ENCODE data around the gene GNB5.
A peak's percentile ranks its signal among the peaks of the same experiment; 100 is the strongest.

GNB5 gene

GRCh38 chr15:52139599-52140462 is 51.4 kb downstream of the GNB5 start:
- peak; percentile 72 for DNase-seq

DNA sequence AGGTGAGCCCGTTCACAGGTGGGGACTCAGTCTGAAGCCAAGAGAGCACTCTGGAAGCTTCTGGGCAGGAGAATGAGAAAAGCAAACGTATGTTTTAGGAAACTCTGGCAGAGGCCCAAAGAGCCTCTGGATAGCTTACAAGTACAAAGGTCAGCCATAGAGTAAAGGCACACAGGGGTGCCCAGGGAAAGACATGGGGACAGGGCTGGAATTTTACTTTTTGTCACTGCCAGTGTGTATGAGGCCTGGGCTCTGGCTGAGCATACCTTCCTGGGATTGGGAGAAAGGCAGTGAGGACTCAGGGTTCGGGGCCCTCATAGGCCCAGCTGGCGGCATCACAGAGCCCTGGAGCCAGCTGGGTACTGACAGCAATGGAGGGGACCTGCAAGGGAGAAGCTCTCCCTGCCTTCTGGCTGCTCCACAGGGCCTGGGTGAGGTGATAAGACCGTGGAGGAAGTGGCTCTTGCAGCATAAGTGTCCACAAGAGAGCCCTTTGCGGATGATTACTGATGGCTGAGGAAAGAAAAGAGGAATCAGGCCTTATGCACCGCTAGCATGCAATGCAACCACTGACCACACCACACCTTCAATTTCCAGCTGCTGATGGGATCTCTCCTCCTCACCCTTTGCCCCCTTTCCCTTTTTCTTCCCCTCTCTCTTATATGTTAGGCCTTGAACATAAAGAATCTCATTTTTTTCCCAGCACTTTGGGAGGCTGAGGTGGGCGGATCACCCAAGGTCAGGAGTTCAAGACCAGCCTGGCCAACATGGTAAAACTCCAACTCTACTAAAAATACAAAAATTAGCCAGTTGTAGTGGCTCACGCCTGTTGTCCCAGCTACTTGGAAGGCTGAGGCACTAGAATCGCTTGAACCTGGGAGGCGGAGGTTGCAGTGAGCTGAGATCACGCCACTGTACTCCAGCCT is 53.5 kb downstream of the GNB5 start:
- no peak for DNase-seq

DNA sequence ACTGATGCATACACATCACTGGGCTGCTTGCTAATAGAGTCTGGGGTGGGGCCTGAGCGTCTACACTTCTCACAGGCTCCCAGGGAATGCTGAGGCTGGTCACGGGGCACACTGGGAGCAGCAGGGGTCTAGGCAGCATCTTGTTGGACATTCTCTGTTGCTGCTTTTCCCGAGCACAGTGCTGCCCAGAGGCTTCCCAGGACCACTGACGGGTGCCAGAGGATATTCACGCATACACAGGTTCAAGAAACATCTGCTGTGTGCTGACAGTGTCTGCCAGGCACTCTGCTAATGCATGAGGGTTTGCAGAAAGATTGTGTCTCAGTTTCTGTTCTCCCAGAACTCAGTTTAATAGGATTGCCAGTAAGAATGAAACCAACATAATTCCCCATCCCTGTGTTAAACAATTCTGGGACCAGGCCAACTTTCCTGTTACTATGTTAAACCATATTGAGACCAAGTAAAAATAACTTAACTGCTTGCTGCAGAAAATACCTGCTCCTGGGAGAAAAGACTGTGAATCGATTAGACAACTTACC is 54.7 kb downstream of the GNB5 start:
- peak; percentile 30 for DNase-seq

GRCh38 chr15:52134502-52135144 is 56.6 kb downstream of the GNB5 start:
- no peak for DNase-seq

- DNase-seq, result no peak
Measured at GRCh38 chr15:52133510-52134220, 57.5 kb downstream of the GNB5 start.

DNA sequence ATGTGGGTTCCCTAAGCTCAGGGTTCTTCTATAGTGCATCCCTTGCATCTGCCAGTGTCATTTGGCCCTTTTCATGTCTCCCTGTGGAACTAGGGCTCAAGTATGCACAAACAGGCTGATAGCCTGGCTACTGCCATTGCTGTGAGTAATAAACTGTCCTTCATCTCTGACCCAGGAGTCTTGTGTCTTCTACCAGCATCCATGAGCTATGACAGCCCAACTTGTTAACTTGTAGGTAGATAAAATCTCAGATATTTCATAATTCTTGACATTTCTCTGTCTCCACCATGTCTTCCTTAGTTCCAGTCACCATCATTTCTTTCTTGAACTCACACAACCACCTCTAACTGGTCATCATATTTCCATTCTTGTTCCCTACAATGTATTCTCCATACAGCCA is 59.1 kb downstream of the GNB5 start:
- no peak for DNase-seq

- no peak for DNase-seq
Measured at GRCh38 chr15:52128568-52128967, 62.6 kb downstream of the GNB5 start.

- no peak for DNase-seq
Measured at GRCh38 chr15:52124270-52124880, 66.8 kb downstream of the GNB5 start.

DNA sequence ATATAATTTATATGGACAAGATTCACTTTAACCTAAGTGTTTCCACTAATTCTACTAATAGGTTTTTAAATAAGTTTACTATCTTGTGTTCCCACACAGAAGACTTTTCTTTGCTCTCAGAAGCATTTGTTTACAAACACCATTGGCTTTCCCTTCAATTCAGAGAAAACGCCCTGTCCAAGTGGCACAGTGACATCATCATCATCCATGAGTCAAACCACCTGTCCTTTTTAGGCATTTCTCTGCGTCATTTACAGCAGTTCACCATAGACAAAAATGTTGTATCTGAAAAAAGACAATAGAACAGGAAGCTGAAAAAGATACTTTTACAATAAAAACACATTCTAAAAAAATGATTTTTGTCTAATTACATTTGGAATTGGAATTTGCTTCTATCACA is 69.3 kb downstream of the GNB5 start:
- DNase-seq, result no peak

DNA sequence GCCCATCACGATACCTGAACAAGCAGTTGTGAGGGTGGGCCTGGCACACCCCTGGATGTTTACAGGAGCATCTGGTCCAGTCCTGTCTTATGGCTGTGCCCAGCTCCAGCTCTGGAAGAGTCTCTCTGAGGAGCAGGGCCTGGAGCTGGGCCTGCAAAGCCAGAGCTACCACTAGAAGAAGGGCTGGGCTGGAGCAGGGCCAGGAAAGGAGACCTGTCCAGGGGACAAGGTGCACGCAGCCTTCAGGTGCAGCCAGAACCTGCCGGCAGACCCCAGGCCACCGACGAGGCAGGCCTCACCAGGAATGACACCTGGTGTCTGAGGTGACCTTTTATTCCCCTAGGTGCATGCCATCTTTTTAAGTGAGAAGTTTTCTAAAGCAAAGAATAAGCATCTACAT is 70.2 kb downstream of the GNB5 start:
- no peak for DNase-seq

- no peak for DNase-seq
Measured at GRCh38 chr15:52120488-52120887, 70.7 kb downstream of the GNB5 start.

- no peak for DNase-seq
Measured at GRCh38 chr15:52118969-52119749, 72.0 kb downstream of the GNB5 start.

GRCh38 chr15:52117549-52117948 is 73.6 kb downstream of the GNB5 start:
- DNase-seq, result no peak

DNA sequence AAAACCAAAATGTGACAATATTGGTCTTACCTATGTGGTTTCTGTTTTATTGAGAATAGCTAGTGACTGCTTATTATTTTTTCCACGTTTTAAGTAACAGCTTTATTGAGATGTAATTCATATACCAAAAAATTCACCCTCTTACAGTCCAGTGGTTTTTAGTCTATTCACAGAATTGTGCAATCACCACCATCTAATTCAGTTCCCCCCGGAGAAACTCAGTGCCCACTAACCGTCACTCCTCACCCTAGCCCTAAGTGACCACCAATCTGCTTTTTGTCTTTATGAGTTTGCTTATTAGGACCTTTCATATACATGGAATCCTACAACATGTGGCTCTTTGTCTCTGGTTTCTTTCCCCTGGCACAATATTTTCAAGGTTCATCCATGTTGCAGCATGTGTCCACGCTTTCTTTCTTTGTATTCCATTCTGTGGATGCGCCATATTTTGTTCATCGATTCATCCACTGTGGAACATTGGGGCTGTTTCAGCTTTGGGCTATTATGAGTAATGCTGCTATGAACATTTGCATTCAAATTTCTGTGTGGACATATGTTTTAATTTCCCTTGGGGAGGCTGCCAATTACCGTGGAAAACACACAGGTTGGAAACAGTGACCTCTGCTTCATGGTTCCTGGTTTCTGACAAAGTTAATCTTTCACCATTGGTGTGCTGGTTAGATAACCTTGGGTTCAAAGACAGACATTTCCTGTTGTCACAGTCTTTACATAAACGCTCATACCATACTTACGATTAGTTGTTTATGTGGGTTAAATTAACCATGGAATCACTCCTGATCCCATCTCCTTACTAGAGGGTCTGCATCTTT is 75.4 kb downstream of the GNB5 start:
- DNase-seq, result no peak

DNA sequence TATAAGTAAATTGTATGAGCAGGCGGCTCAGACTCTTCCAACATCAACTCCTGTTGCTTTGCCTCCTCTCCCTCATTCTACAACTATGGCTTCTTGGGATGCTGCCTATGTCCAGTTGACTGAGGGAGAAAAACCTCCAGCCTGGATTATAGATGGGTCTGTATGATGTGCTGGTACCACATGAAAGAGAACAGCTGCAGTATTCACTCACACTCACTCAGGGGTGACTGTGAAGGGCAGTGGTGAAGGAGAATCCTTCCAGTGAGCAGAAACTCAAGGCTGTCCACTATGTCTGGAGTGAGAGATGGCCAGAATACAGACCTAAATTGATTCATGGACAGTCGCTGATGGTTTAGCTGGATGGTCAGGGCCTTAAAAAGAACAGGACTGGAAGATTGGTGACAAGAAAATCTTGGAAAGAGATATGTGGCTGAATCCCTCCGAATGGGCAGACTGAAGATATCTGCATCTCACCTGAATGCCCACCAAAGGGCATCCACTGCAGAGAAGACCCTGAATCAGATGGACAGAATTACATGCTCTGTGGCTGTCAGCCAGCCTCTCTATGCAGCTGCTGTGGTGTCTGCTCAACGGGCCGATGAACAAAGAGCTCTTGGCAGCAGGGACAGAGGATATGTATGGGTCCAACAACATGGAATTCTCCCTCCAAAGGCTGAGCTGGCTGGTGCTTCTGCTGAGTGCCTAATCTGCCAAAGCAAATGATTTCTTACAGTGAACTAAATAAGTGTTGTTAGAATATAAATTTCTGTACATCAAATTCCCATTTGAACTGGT is 76.7 kb downstream of the GNB5 start:
- DNase-seq, result peak; percentile 65

DNA sequence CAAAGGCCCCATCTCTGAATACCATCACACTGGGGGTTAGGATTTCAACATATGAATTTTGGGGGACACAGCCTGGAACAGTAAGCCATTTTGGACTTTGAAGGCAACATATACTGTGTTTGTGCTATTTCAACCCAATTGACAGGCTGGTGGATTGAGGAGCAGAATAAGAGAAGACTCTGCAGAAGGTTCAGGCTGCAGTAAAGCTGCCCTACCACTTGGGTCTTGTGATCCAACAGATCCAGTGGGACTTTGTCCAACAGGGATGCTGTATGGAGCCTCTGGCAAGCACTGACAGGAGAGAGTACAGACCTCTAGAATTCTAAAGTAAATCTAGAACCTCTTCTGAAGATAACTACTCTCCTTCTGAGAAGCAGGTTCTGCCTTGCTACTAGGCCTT is 77.5 kb downstream of the GNB5 start:
- DNase-seq, result no peak

DNA sequence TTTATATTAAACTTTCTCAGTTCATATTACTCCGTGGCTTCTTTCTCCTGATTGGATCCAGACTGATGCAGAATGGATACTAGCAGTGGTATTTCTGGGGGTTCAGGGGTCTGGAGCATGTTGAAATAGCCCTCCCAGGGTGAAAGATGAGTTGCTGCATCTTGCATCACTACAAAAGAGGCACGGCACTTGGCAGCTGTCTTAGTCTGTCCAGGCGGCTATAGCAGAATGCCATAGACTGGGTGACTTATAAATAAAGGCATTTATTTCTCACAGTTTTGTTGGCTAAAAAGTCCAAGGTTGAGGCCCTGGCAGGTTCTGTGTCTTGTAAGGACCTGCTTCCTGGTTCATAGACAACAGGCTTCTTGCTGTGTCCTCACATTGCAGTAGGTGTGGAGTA is 78.0 kb downstream of the GNB5 start:
- DNase-seq, result no peak

- peak; percentile 29 for DNase-seq
Measured at GRCh38 chr15:52112203-52112750, 78.9 kb downstream of the GNB5 start.

Measured in femur (tissue), 1 donor.